H1 (cell line): ENCODE results near the gene ARG2. TPM values are rescaled to one million over a fixed set of nuclear protein-coding genes. Genes with fewer than 3 reads are reported as not detected.

Source experiments
- BACH1 ChIP-seq: IDR thresholded peaks from 2 replicates; pipeline ENCODE4 v1.6.1; 2012; ENCODE audit warnings: low read length, improper control_type of control experiment
- RAD21 ChIP-seq, 2 experiments: IDR thresholded peaks in 1 of 2; conservative IDR thresholded peaks in 1 of 2; 2 replicates each; pipeline ENCODE4 v1.6.1; 2011; ENCODE audit warnings: low read depth in 2 of 2, low read length in 2 of 2, improper control_type of control experiment in 1 of 2, inconsistent platforms in 1 of 2, mild to moderate bottlenecking in 1 of 2, moderate library complexity in 1 of 2
- RFX5 ChIP-seq: IDR thresholded peaks from 2 replicates; pipeline ENCODE4 v1.6.1; 2011; ENCODE audit warnings: low read depth, low read length, improper control_type of control experiment, borderline replicate concordance
- TAF7 ChIP-seq: optimal IDR thresholded peaks from 2 replicates; pipeline ENCODE3; 2011; ENCODE audit warnings: low read depth, mild to moderate bottlenecking, inconsistent platforms, low read length, moderate library complexity, borderline replicate concordance
- TEAD4 ChIP-seq: IDR thresholded peaks from 2 replicates; pipeline ENCODE4 v1.6.1; 2012; ENCODE audit warnings: low read depth, low read length, inconsistent platforms, mixed read lengths
- polyA plus RNA-seq, 7 experiments: library from polyadenylated mRNA; depleted of rRNA in 3 of 7; stranded (reverse) in 5 of 7; unstranded in 2 of 7; fragments of >200 nt in 5 of 7; fragments of 200-250 nt in 2 of 7; gene quantifications; 1 replicate in 5 of 7; 2 replicates in 1 of 7; 4 replicates in 1 of 7; pipeline versions ENCODE4 v1.2.1 to v1.2.3, GENCODE V29; 2011 to 2013; ENCODE audit warnings: missing spikeins in 2 of 7, mixed read lengths in 2 of 7
- total RNA-seq: library from RNA; stranded (reverse); fragmentation: NEBNext Ultra II Directional; extraction: Animal tissue kit (Norgen Biotek cat#: 25700); gene quantifications from 2 replicates; pipeline ENCODE4 v1.2.1, GENCODE V29; 2021

The ARG2 gene
- total and polyA plus RNA-seq, 2 of the 8 experiments (the other 6 are each of a cell fraction or from before 2014, with no cell fraction given): 49.9 to 59.1 TPM

- TF ChIP-seq TEAD4 (no peak), TAF7 (no peak), RAD21 (IDR thresholded peaks at IDR 0.05 in 1 of 2, conservative IDR thresholded peaks at IDR 0.05 in 1 of 2; ENCODE audit: low read depth in 2 of 2, low read length in 2 of 2) (no peak), BACH1 (no peak), RFX5 (no peak)
These were observed 16.7 kb downstream of the ARG2 start (continued) for GRCh38 chr14:67636361-67636919.
